AG04449 (cell line): ENCODE measurements around the gene RAB7A.

Experiments used
- CTCF ChIA-PET: fragments of 350-600 bp; formaldehyde crosslinking; extraction: SDS; loops from one replicate; lab custom pipeline; 2021; ENCODE audit warnings: antibody characterized with exemption; lab: Yijun Ruan, JAX
- POLR2A ChIA-PET: fragments of 400-600, 350-600 bp; formaldehyde crosslinking; extraction: SDS; loops from one replicate; lab custom pipeline; 2020; ENCODE audit warnings: antibody characterized with exemption, inconsistent platforms; lab: Yijun Ruan, JAX
- DNase-seq: peaks from one replicate; pipeline ENCODE4 v3.0.0-alpha.2; 2010; ENCODE audit warnings: low read depth, low spot score
- H3K4me3 ChIP-seq: 2 replicates; pipeline ENCODE4 v1.5.1; 2011; ENCODE audit warnings: low read depth, mild to moderate bottlenecking, control low read depth, low read length
- CTCF ChIP-seq: IDR thresholded peaks from one replicate; pipeline ENCODE4 v1.5.1; 2011; ENCODE audit warnings: mild to moderate bottlenecking, moderate library complexity, low read length, control low read depth, inconsistent platforms; ENCODE audit not compliant: insufficient read depth; ENCODE audit errors: missing control alignments

The RAB7A gene

DNA sequence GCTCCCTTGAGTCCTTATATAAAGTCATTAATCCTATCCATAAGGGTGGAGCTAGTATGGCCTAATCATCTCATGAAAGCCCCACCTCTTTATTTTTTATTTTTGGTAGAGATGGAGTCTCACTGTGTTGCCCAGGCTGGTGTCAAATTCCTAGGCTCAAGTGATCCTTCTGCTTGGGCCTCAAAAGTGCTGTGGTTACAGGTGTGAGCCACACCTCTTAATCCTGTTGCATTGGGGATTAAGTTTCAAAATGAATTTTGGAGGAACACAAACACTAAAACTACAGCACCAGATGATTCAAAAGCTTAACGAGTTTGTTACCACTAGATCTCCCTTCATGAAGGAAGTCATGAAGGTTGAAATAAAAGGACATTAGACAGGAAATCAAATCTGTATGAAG is 27.7 kb downstream of the RAB7A start:
- POLR2A ChIA-PET, result no interaction called here
- no peak for DNase-seq
- H3K4me3 ChIP-seq, result no peak overlapping the region
- CTCF ChIA-PET, result interaction anchor here (1.1 kb wide), 1 partner anchor 8 kb away, joined by 3 read pairs; no protein-coding TSS in a partner anchor
- no peak for TF ChIP-seq CTCF

- TF ChIP-seq CTCF, result no peak
- POLR2A ChIA-PET, result no interaction called here
- DNase-seq, result no peak
- CTCF ChIA-PET, result interaction anchor here (1.0 to 2.0 kb wide), 4 partner anchors 22 to 79 kb away, joined by 3 to 9 read pairs (median 6); no protein-coding TSS in a partner anchor
- no peak overlapping the region for H3K4me3 ChIP-seq
Observed at GRCh38 chr3:128760042-128760441, 34.1 kb downstream of the RAB7A start.

DNA sequence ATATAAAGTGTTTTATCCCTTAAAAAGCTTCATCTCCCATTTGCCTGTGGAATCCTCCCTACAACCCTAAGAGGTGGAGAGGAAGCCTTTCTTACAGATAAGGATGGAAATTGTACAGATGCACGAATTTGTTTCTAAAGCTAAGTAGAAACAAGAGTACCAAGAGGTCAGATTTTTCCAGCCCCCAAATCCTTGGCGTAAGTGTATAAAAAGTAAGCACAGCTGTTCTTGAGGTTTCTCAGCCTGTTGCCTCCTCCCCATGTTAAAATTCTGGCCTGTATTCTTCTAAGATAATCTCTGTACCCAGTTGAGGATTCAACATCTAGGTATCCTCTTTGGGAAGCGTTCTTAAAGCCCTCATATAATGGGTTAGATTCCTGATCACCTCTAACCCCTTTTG is 34.9 kb downstream of the RAB7A start:
- POLR2A ChIA-PET, result no interaction called here
- no peak for TF ChIP-seq CTCF
- CTCF ChIA-PET, result interaction anchor here (1.0 to 1.6 kb wide), 3 partner anchors 10 to 35 kb away, joined by 3 to 8 read pairs (median 3); no protein-coding TSS in a partner anchor
- H3K4me3 ChIP-seq, result no peak overlapping the region
- DNase-seq, result no peak

GRCh38 chr3:128761392-128761791 is 35.4 kb downstream of the RAB7A start:
- DNase-seq, result no peak
- TF ChIP-seq CTCF, result no peak
- POLR2A ChIA-PET, result no interaction called here
- H3K4me3 ChIP-seq, result no peak overlapping the region
- CTCF ChIA-PET, result interaction anchor here (1.6 kb wide), 1 partner anchor 10 kb away, joined by 3 read pairs; no protein-coding TSS in a partner anchor

DNA sequence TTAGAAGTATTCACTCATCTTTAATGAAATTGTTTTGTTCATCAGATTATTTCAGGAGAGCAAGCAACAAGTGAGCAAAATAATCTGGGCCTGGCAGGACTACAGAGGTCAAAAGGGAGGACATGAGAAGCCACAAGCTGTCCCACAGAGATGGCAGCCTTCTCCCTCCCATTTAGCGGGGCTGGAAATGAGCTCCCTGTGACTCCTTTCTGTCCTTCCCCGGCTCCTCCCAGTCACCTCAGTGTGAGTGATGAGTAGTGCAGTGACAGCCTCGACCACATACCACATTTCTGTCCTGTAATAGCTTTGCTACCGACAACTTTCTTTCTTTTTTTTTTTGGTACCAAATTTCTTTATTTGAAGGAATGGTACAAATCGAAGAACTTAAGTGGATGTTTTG is 38.0 kb downstream of the RAB7A start:
- ChIA-PET CTCF (interaction anchor here (0.8 to 1.4 kb wide), 2 partner anchors 35 to 83 kb away, joined by 3 read pairs; no protein-coding TSS in a partner anchor), POLR2A (no interaction called here)
- DNase-seq, result no peak
- TF ChIP-seq CTCF, result no peak
- H3K4me3 ChIP-seq, result no peak overlapping the region

GRCh38 chr3:128764863-128765262 is 38.9 kb downstream of the RAB7A start:
- H3K4me3 ChIP-seq, result no peak overlapping the region
- no peak for DNase-seq
- no peak for TF ChIP-seq CTCF
- POLR2A ChIA-PET, result no interaction called here
- CTCF ChIA-PET, result interaction anchor here (0.8 to 1.4 kb wide), 2 partner anchors 34 to 84 kb away, joined by 3 read pairs; no protein-coding TSS in a partner anchor
